Skin epidermis (tissue), 12 donors: Measurements from ENCODE around the gene SLC35F1.

Experiments used
- H3K27ac ChIP-seq, 21 experiments: fragments of 200-600 bp; sonication (generic) in 11 of 21; one replicate each; pipeline ENCODE4 v1.5.0; 2020; ENCODE audit warnings: mild to moderate bottlenecking in 3 of 21, inconsistent platforms in 2 of 21, moderate library complexity in 2 of 21
- H3K4me3 ChIP-seq, 7 experiments: fragments of 200-600 bp; sonication (generic) in 2 of 7; one replicate each; pipeline ENCODE4 v1.5.0; 2020; ENCODE audit warnings: inconsistent platforms in 2 of 7, mild to moderate bottlenecking in 2 of 7, moderate library complexity in 1 of 7

Gene SLC35F1

DNA sequence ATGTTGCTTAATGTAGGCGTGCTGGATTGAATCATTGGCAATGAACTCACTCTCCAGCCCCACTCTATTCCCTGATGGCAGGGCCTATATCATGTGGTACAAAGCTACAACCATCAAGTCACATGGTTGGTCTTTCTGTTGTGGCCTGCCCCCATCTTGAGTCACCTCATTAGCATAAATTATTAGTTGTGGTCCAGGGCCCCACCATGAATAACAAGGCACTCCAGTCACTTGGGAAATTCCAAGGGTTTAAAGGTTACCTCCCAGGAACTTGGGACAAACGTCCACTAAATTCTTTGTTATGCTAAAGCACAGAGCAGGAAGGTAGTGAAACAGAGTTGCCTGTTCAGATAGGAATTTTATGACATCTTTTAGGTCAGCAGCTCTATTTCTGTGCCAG, 193.7 kb downstream of the SLC35F1 start:
- peak overlapping the region in 1 of 21 experiments; percentile 42 for H3K27ac ChIP-seq
- H3K4me3 ChIP-seq = no peak overlapping the region

DNA sequence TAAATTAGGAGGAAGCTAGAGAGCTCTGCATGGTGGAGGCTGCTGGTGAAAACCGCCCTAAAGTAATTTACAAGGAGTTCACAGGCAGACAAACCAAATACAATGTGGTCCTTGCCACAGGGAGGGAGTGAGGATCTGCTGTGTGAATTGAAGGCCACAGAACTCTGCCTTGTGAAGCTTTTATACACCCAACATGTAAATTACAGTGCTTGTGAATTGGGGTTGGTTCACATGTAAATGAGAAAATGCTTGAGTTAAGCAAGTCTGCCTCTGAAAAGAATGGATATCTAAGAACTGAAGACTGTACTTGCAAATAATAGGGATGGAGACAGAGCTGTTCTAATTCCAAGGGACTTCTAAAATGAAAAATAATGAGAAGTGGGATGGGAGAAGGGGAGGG, 194.2 kb downstream of the SLC35F1 start:
- Histone ChIP-seq H3K4me3 (no peak overlapping the region), H3K27ac (peak overlapping the region in 2 of 21 experiments; percentile 42 to 52)

- Histone ChIP-seq H3K4me3 (no peak overlapping the region), H3K27ac (no peak overlapping the region)
Measured at GRCh38 chr6:118101831-118102345, 194.8 kb downstream of the SLC35F1 start.

DNA sequence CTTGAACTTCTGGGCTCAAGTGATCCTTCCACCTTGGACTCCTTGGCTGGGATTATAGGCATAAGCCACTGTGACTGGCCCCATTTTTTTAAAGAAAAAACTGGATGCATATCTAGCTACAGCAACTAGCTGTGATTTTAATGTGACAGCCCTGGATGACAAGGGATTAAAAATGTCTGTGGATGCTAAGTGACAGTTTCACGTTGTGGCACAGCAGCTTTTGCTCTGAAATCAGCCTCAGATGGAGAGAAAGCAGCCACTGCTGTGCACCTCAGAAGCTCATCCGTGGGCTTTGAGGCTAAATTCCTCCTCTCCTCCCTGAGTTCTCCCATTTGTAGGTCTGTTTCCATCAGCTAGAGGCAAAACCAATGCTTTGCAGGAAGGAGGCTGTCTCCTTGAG, 195.3 kb downstream of the SLC35F1 start:
- H3K4me3 ChIP-seq = no peak overlapping the region
- H3K27ac ChIP-seq = no peak overlapping the region

GRCh38 chr6:118103381-118104146, 196.5 kb downstream of the SLC35F1 start:
- Histone ChIP-seq H3K4me3 (no peak overlapping the region), H3K27ac (no peak overlapping the region)

- H3K27ac ChIP-seq = no peak overlapping the region
- no peak overlapping the region for H3K4me3 ChIP-seq
Measured at GRCh38 chr6:118122161-118122725, 215.2 kb downstream of the SLC35F1 start.

DNA sequence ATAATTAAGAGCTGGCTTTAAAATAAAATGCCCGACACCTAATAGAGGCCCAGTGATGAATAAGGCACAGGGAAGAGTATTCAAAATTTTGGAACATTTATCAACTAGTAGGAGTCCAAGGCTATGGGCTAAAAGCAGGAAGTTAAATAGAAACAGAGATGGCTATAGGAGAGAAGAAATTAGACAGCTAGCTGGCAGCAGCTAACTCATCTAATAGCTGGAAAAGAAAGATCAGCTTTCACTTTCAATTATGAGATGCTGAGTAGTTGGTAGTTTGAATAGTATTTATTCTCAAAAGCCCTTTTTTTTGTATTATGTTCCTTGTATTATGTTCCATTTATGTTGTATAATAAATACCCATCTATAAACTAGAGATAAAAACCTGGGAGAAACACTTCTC, 215.7 kb downstream of the SLC35F1 start:
- H3K4me3 ChIP-seq = no peak overlapping the region

GRCh38 chr6:118123503-118124037, 216.5 kb downstream of the SLC35F1 start:
- no peak overlapping the region for H3K4me3 ChIP-seq
- no peak overlapping the region for H3K27ac ChIP-seq

More for the DNA sequence above, 215.7 kb downstream of the SLC35F1 start:
- H3K27ac ChIP-seq = no peak overlapping the region

DNA sequence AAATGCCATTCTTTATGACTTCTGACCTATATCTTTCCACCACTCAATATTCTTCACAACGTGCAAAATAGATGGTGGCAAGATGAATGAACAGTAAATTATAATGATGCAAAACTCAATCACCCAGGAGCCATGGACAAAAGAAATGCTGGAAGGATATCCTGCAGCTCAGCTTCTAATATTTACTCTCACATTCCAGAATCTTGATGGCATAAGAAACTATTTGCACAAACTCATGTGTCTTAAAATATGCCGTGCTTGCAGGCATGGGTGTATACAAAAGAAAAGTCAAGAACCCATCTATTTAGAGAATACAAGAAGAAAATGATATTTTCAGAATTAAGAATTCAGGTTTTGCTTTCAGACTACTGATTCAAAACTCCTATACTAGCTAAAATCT, 217.8 kb downstream of the SLC35F1 start:
- H3K4me3 ChIP-seq = no peak overlapping the region

GRCh38 chr6:118128755-118129154, 221.7 kb downstream of the SLC35F1 start:
- H3K27ac ChIP-seq = no peak overlapping the region
- H3K4me3 ChIP-seq = no peak overlapping the region

More for the DNA sequence above, 217.8 kb downstream of the SLC35F1 start:
- H3K27ac ChIP-seq = no peak overlapping the region

DNA sequence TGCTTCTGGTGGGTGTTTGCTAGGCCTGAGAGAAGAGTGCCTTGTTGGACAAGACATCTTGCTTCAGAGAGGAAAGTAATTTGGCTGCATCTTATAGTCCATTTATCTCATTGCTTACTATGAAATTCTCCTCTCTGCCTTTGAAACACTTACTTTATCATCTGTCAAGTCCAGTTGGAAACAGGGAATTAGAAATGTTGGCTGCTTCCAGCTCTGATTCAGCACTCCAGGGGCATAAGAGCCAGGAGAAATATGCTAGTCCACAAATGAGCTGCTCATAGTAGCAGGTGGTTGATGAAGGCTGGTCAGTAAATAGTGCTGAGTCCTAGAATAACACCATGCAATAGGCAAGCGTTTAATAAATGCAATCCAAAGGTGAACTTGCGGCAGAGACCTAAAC, 227.1 kb downstream of the SLC35F1 start:
- H3K27ac ChIP-seq = no peak overlapping the region

GRCh38 chr6:118134736-118135135, 227.7 kb downstream of the SLC35F1 start:
- H3K4me3 ChIP-seq = no peak overlapping the region
- no peak overlapping the region for H3K27ac ChIP-seq

More for the DNA sequence above, 227.1 kb downstream of the SLC35F1 start:
- no peak overlapping the region for H3K4me3 ChIP-seq

DNA sequence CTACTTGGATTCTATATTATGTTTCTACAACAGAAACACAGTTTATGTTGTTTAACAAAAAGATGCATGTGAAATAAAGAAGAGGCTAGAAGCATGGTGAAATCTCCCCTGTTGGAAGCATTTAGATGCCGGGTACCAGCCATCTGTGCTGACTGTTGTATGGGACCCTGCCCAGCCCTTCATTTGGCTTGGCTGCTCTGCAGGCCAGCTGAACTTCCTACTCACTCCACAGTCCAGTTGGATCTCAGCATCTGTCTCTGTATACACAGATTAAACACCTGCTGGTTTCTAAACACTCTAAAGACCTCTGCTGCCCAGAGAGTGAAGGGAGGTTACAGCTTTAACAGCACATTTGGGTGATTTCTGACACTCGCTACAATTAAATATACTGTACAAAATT, 228.3 kb downstream of the SLC35F1 start:
- Histone ChIP-seq H3K4me3 (no peak overlapping the region), H3K27ac (no peak overlapping the region)

GRCh38 chr6:118141211-118141610, 234.1 kb downstream of the SLC35F1 start:
- H3K4me3 ChIP-seq = no peak overlapping the region
- no peak overlapping the region for H3K27ac ChIP-seq

DNA sequence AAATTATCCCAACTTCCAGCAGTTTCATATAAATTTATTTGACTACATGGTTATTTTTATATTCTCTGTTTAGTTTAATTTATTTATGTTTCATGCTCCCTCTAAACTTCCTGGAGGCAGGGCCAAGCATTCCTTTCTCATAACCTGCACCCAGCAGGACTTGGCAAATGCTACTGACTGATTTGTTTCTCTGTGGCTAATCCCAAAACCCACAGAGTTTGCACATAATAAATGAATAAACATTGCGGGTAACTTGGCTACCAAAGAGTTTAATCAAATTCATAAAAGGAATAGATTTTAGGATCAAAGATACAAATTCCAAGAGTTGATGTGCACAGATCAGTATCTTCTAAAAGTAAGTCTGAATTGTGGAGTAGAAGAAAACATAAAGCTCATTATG, 239.5 kb downstream of the SLC35F1 start:
- H3K27ac ChIP-seq = no peak overlapping the region
- H3K4me3 ChIP-seq = no peak overlapping the region

- H3K4me3 ChIP-seq = no peak overlapping the region
- no peak overlapping the region for H3K27ac ChIP-seq
Measured at GRCh38 chr6:118147511-118147910, 240.4 kb downstream of the SLC35F1 start.

GRCh38 chr6:118148561-118148960, 241.5 kb downstream of the SLC35F1 start:
- Histone ChIP-seq H3K4me3 (no peak overlapping the region), H3K27ac (no peak overlapping the region)

DNA sequence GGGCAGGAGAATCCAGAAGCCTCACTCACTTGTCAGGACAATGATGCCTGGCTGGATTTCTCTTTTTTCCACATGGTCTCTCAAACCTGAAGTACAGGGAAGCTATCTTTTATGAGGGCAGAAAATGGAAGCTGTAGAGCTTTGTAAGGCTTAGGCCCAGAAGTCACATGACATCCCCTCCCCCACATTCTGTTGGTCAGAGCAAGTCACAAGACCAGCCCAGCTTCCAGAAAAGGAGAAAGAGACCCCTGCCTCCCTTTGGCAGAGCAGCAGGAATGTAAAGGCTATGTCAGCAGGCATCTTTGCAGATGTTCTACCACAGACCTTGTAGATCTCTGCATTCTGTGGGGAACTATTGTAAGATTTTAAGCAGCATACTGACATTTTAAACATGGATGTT, 245.5 kb downstream of the SLC35F1 start:
- H3K4me3 ChIP-seq = no peak overlapping the region
- H3K27ac ChIP-seq = no peak overlapping the region

GRCh38 chr6:118161343-118161742, 254.3 kb downstream of the SLC35F1 start:
- no peak overlapping the region for H3K27ac ChIP-seq
- H3K4me3 ChIP-seq = no peak overlapping the region

DNA sequence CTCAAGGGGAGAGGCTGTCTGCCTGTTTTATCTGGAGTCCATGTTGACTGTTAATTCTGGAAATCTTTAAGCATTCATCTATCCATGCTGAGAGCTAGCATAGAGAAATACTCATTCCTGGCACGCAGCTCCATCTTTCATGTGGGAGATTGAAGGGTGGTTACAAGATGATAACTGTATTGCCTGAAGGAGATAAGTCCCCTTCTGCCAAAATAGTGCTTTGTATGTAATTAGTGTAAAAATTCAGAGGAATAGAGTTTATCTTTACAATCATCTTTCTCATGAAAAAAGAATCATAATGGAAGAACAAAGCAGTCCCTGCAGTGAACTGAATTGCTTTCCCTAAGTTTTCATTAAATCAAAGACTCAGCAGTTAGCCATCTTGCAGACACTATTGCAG, 256.5 kb downstream of the SLC35F1 start:
- no peak overlapping the region for H3K4me3 ChIP-seq

DNA sequence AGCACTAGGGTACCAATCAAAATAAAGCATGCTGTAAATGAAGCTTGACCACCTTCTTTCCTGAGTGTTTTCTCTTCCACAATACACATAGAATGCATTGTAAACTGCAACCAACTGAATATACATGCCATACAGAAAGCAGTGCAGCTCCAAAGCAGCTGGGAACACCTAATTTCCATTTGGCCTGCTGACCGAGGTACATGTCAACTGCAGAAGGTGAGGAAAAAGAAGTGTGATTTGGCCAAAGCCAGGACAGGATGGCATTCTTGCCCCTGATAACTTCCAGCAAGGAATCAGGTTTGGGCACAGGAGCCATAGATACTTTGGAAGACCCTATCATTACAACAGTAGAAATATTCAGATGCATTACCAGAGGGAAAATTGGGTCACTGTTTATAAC, 258.4 kb downstream of the SLC35F1 start:
- H3K27ac ChIP-seq = no peak overlapping the region
- H3K4me3 ChIP-seq = no peak overlapping the region

More for the DNA sequence above, 256.5 kb downstream of the SLC35F1 start:
- no peak overlapping the region for H3K27ac ChIP-seq
